ENCODE data around the gene HLA-F.

DNA sequence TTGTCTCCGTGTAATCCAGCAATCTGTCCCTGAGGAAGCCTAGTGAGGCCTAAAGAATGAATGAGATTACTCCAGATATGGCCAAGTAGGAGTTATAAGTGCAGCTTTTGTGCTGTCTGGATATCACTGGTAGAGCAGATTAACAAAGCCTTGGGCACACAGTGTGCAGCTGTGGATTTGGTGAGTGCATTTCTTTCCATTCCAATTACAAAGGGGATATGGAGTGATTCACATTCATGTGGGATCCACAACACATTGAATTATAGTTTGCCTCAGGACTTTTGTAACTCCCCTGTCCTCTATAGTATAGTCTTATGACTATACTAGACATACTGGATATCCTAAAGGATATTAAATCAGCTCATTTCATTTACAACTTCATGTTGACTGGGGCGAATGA, 47.1 kb downstream of the HLA-F start:
- TF ChIP-seq, protein P1, sequence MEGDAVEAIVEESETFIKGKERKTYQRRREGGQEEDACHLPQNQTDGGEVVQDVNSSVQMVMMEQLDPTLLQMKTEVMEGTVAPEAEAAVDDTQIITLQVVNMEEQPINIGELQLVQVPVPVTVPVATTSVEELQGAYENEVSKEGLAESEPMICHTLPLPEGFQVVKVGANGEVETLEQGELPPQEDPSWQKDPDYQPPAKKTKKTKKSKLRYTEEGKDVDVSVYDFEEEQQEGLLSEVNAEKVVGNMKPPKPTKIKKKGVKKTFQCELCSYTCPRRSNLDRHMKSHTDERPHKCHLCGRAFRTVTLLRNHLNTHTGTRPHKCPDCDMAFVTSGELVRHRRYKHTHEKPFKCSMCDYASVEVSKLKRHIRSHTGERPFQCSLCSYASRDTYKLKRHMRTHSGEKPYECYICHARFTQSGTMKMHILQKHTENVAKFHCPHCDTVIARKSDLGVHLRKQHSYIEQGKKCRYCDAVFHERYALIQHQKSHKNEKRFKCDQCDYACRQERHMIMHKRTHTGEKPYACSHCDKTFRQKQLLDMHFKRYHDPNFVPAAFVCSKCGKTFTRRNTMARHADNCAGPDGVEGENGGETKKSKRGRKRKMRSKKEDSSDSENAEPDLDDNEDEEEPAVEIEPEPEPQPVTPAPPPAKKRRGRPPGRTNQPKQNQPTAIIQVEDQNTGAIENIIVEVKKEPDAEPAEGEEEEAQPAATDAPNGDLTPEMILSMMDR (IDR thresholded peaks at IDR 0.05) = no peak
- TF ChIP-seq POLR2AphosphoS5 (IDR thresholded peaks at IDR 0.05) = no peak

All from prostate gland (tissue), 2 donors.